ENCODE results near the gene SLC43A2.
A peak's percentile ranks its signal among the peaks of the same experiment; 100 is the strongest.

DNA sequence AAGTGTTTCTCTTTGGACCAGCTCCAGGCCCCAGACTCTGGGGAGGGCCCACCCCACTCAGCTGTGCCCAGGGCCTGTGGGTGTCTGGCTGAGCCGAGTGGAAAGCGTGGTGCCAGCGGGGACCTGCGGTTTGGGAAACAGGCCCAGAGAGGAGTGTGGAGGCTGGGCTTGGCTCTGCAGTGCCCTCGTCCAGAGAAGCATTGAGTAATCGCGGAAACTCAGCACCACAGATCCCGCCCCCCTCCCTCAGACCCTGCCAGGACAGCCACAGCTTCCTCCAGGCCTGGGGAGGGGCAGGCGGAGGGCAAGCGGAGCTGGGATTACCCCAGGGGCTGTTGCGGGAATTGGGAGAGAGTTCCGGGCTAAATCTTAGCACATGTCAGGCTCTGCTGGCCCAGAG, 51.5 kb downstream of the SLC43A2 start:
- TF ChIP-seq, protein P1, sequence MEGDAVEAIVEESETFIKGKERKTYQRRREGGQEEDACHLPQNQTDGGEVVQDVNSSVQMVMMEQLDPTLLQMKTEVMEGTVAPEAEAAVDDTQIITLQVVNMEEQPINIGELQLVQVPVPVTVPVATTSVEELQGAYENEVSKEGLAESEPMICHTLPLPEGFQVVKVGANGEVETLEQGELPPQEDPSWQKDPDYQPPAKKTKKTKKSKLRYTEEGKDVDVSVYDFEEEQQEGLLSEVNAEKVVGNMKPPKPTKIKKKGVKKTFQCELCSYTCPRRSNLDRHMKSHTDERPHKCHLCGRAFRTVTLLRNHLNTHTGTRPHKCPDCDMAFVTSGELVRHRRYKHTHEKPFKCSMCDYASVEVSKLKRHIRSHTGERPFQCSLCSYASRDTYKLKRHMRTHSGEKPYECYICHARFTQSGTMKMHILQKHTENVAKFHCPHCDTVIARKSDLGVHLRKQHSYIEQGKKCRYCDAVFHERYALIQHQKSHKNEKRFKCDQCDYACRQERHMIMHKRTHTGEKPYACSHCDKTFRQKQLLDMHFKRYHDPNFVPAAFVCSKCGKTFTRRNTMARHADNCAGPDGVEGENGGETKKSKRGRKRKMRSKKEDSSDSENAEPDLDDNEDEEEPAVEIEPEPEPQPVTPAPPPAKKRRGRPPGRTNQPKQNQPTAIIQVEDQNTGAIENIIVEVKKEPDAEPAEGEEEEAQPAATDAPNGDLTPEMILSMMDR (IDR thresholded peaks at IDR 0.05) = no peak
- TF ChIP-seq POLR2A (IDR thresholded peaks at IDR 0.05) = peak in 1 of 2 donors; percentile 34
- TF ChIP-seq EP300 (IDR thresholded peaks at IDR 0.05) = no peak

All from suprapubic skin (tissue), 3 donors.